ENCODE results near the gene PLSCR2.

DNA sequence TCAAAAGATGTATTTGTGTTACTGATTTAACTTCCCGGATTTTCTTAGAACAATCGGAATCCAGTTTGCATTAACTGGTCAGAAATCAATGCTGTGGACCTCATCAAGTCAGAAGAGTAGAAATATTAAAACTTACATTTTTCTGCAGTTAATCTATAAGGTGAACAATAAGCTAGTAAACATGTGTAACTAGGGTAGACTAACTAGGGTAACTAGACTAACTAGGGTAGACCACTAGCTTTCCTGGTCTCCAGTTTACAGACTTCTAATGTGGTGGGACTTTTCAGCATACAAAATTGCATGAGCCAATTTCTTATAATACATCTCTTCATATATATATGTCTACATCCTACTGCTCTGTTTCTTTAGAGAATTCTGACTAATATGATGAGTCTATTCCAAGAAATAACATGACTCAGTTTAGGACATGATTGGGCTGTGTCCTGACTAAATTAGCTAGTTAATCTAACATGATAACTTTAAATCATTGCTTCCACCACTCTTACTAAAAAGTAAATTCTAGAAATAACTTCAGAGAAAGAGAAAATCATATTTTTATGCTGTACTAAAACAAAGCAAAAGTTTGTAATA lies 5.3 kb downstream of the PLSCR2 start:
- TF ChIP-seq, protein P1, sequence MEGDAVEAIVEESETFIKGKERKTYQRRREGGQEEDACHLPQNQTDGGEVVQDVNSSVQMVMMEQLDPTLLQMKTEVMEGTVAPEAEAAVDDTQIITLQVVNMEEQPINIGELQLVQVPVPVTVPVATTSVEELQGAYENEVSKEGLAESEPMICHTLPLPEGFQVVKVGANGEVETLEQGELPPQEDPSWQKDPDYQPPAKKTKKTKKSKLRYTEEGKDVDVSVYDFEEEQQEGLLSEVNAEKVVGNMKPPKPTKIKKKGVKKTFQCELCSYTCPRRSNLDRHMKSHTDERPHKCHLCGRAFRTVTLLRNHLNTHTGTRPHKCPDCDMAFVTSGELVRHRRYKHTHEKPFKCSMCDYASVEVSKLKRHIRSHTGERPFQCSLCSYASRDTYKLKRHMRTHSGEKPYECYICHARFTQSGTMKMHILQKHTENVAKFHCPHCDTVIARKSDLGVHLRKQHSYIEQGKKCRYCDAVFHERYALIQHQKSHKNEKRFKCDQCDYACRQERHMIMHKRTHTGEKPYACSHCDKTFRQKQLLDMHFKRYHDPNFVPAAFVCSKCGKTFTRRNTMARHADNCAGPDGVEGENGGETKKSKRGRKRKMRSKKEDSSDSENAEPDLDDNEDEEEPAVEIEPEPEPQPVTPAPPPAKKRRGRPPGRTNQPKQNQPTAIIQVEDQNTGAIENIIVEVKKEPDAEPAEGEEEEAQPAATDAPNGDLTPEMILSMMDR (IDR thresholded peaks at IDR 0.05; ENCODE audit: insufficient read depth, low read length, poor library complexity, severe bottlenecking): no peak
- TF ChIP-seq EZH2phosphoT487 (conservative IDR thresholded peaks at IDR 0.05; ENCODE audit: low read length): no peak
